NCI-H1694 (cell line): ENCODE results near the gene NCKAP1.

Source experiments
- DNase-seq: peaks from one replicate; lab custom pipeline; 2025; lab: John Stamatoyannopoulos, UW

The NCKAP1 gene

GRCh38 chr2:182951948-182952663, 86.2 kb downstream of the NCKAP1 start:
- no peak for DNase-seq

- DNase-seq: no peak
These were observed 87.7 kb downstream of the NCKAP1 start for GRCh38 chr2:182950546-182950945.

- DNase-seq: no peak
These were observed 88.6 kb downstream of the NCKAP1 start for GRCh38 chr2:182949572-182950189.

GRCh38 chr2:182949052-182949451, 89.2 kb downstream of the NCKAP1 start:
- DNase-seq: no peak

GRCh38 chr2:182946958-182947369, 91.3 kb downstream of the NCKAP1 start:
- no peak for DNase-seq

- DNase-seq: no peak
These were observed 94.9 kb downstream of the NCKAP1 start for GRCh38 chr2:182943339-182943738.

GRCh38 chr2:182942756-182943155, 95.5 kb downstream of the NCKAP1 start:
- DNase-seq: no peak

GRCh38 chr2:182941919-182942318, 96.3 kb downstream of the NCKAP1 start:
- DNase-seq: no peak

GRCh38 chr2:182941121-182941722, 97.0 kb downstream of the NCKAP1 start:
- no peak for DNase-seq

GRCh38 chr2:182937870-182938269, 100.4 kb downstream of the NCKAP1 start:
- no peak for DNase-seq

- no peak for DNase-seq
These were observed 104.6 kb downstream of the NCKAP1 start for GRCh38 chr2:182933629-182934028.

GRCh38 chr2:182929972-182930371, 108.3 kb downstream of the NCKAP1 start:
- DNase-seq: no peak

GRCh38 chr2:182924306-182924705, 114.0 kb downstream of the NCKAP1 start:
- DNase-seq: no peak

- DNase-seq: no peak
These were observed 117.0 kb downstream of the NCKAP1 start for GRCh38 chr2:182921234-182921633.

GRCh38 chr2:182920631-182921056, 117.6 kb downstream of the NCKAP1 start:
- no peak for DNase-seq

GRCh38 chr2:182920089-182920488, 118.2 kb downstream of the NCKAP1 start:
- DNase-seq: no peak

- no peak for DNase-seq
These were observed 119.2 kb downstream of the NCKAP1 start for GRCh38 chr2:182918961-182919652.

GRCh38 chr2:182917924-182918323, 120.3 kb downstream of the NCKAP1 start:
- no peak for DNase-seq

GRCh38 chr2:182916417-182916816, 121.8 kb downstream of the NCKAP1 start:
- no peak for DNase-seq

GRCh38 chr2:182915369-182916326, 122.6 kb downstream of the NCKAP1 start:
- DNase-seq: no peak

- no peak for DNase-seq
These were observed 123.4 kb downstream of the NCKAP1 start for GRCh38 chr2:182914852-182915251.

- no peak for DNase-seq
These were observed 125.2 kb downstream of the NCKAP1 start for GRCh38 chr2:182913064-182913463.
